HEK293 (cell line): ENCODE data around the gene KLF16.

Experiments used
- GFI1B ChIP-seq: fragments of 450-650 bp; formaldehyde crosslinking; IDR thresholded peaks from 2 replicates; pipeline ENCODE4 v1.5.1; 2016; ENCODE audit warnings: missing biosample characterization, missing genetic modification characterization
- KLF8 ChIP-seq: fragments of 450-650 bp; formaldehyde crosslinking; IDR thresholded peaks from 2 replicates; pipeline ENCODE4 v1.5.1; 2016; ENCODE audit warnings: missing biosample characterization, missing genetic modification characterization
- KLF9 ChIP-seq: fragments of 450-650 bp; formaldehyde crosslinking; IDR thresholded peaks from 2 replicates; pipeline ENCODE4 v1.5.1; 2016; ENCODE audit warnings: missing biosample characterization, missing genetic modification characterization, low read depth
- MZF1 ChIP-seq: fragments of 450-650 bp; formaldehyde crosslinking; IDR thresholded peaks from 2 replicates; pipeline ENCODE4 v1.5.1; 2017; ENCODE audit warnings: missing biosample characterization, missing genetic modification characterization, borderline replicate concordance
- OSR2 ChIP-seq: fragments of 450-650 bp; formaldehyde crosslinking; IDR thresholded peaks from 2 replicates; pipeline ENCODE4 v1.5.1; 2016; ENCODE audit warnings: missing biosample characterization, missing genetic modification characterization
- REPIN1 ChIP-seq: fragments of 450-650 bp; formaldehyde crosslinking; IDR thresholded peaks from 2 replicates; pipeline ENCODE4 v1.5.1; 2017; ENCODE audit warnings: missing biosample characterization, missing genetic modification characterization, low read depth
- SCRT2 ChIP-seq: fragments of 450-650 bp; formaldehyde crosslinking; IDR thresholded peaks from 2 replicates; pipeline ENCODE4 v1.5.1; 2016; ENCODE audit warnings: missing biosample characterization, missing genetic modification characterization
- SP3 ChIP-seq: fragments of 450-650 bp; formaldehyde crosslinking; IDR thresholded peaks from 2 replicates; pipeline ENCODE4 v1.5.1; 2016; ENCODE audit warnings: missing biosample characterization, missing genetic modification characterization
- YY2 ChIP-seq: fragments of 450-650 bp; formaldehyde crosslinking; IDR thresholded peaks from 2 replicates; pipeline ENCODE4 v1.5.1; 2016; ENCODE audit warnings: missing biosample characterization, missing genetic modification characterization
- ZBTB1 ChIP-seq: fragments of 450-650 bp; formaldehyde crosslinking; IDR thresholded peaks from 2 replicates; pipeline ENCODE4 v1.5.1; 2016; ENCODE audit warnings: missing biosample characterization, missing genetic modification characterization
- ZBTB17 ChIP-seq: fragments of 450-650 bp; formaldehyde crosslinking; IDR thresholded peaks from 2 replicates; pipeline ENCODE4 v1.5.1; 2016; ENCODE audit warnings: missing biosample characterization, missing genetic modification characterization
- ZNF112 ChIP-seq: fragments of 450-650 bp; formaldehyde crosslinking; IDR thresholded peaks from 2 replicates; pipeline ENCODE4 v1.5.0; 2017; ENCODE audit warnings: missing biosample characterization, missing genetic modification characterization
- ZNF121 ChIP-seq: fragments of 450-650 bp; formaldehyde crosslinking; IDR thresholded peaks from 2 replicates; pipeline ENCODE4 v1.5.1; 2016; ENCODE audit warnings: missing biosample characterization, missing genetic modification characterization
- ZNF140 ChIP-seq: fragments of 450-650 bp; formaldehyde crosslinking; IDR thresholded peaks from 2 replicates; pipeline ENCODE4 v1.5.1; 2016; ENCODE audit warnings: missing biosample characterization, missing genetic modification characterization
- ZNF221 ChIP-seq: fragments of 450-650 bp; formaldehyde crosslinking; IDR thresholded peaks from 2 replicates; pipeline ENCODE4 v1.5.1; 2017; ENCODE audit warnings: missing biosample characterization, missing genetic modification characterization, borderline replicate concordance
- ZNF24 ChIP-seq: fragments of 450-650 bp; formaldehyde crosslinking; IDR thresholded peaks from 2 replicates; pipeline ENCODE4 v1.5.1; 2016; ENCODE audit warnings: missing biosample characterization, missing genetic modification characterization
- ZNF248 ChIP-seq: fragments of 450-650 bp; formaldehyde crosslinking; IDR thresholded peaks from 2 replicates; pipeline ENCODE4 v1.5.1; 2017; ENCODE audit warnings: missing biosample characterization, missing genetic modification characterization
- ZNF335 ChIP-seq: fragments of 450-650 bp; formaldehyde crosslinking; conservative IDR thresholded peaks from 2 replicates; pipeline ENCODE4 v1.5.1; 2016; ENCODE audit warnings: missing biosample characterization, missing genetic modification characterization
- ZNF48 ChIP-seq: fragments of 450-650 bp; formaldehyde crosslinking; IDR thresholded peaks from 2 replicates; pipeline ENCODE4 v1.5.1; 2016; ENCODE audit warnings: missing biosample characterization, missing genetic modification characterization
- ZNF510 ChIP-seq: fragments of 450-650 bp; formaldehyde crosslinking; IDR thresholded peaks from 2 replicates; pipeline ENCODE4 v1.5.1; 2018; ENCODE audit warnings: mild to moderate bottlenecking, missing genetic modification characterization, missing biosample characterization; ENCODE audit not compliant: insufficient replicate concordance
- ZNF518A ChIP-seq: fragments of 450-650 bp; formaldehyde crosslinking; conservative IDR thresholded peaks from 2 replicates; pipeline ENCODE4 v1.5.1; 2016; ENCODE audit warnings: low read depth, missing biosample characterization, missing genetic modification characterization
- ZNF548 ChIP-seq: fragments of 450-650 bp; formaldehyde crosslinking; IDR thresholded peaks from 2 replicates; pipeline ENCODE4 v1.5.1; 2016; ENCODE audit warnings: missing biosample characterization, missing genetic modification characterization
- ZNF560 ChIP-seq: fragments of 450-650 bp; formaldehyde crosslinking; IDR thresholded peaks from 2 replicates; pipeline ENCODE4 v1.5.1; 2017; ENCODE audit warnings: missing biosample characterization, missing genetic modification characterization, borderline replicate concordance
- ZNF670 ChIP-seq: fragments of 450-650 bp; formaldehyde crosslinking; IDR thresholded peaks from 2 replicates; pipeline ENCODE4 v1.5.1; 2016; ENCODE audit warnings: missing biosample characterization, missing genetic modification characterization, low read depth
- ZNF707 ChIP-seq: fragments of 450-650 bp; formaldehyde crosslinking; IDR thresholded peaks from 2 replicates; pipeline ENCODE4 v1.5.1; 2016; ENCODE audit warnings: missing biosample characterization, missing genetic modification characterization
- ZNF791 ChIP-seq: fragments of 450-650 bp; formaldehyde crosslinking; IDR thresholded peaks from 2 replicates; pipeline ENCODE4 v1.5.1; 2016; ENCODE audit warnings: missing biosample characterization, missing genetic modification characterization
- TF ChIP-seq, protein P1 (sequence below): fragments of 450-650 bp; formaldehyde crosslinking; IDR thresholded peaks from 2 replicates; pipeline ENCODE4 v1.5.1; 2016; ENCODE audit warnings: missing biosample characterization, missing genetic modification characterization
- TF ChIP-seq, protein P2 (sequence below): fragments of 450-650 bp; formaldehyde crosslinking; IDR thresholded peaks from 2 replicates; pipeline ENCODE4 v1.5.1; 2017; ENCODE audit warnings: missing biosample characterization, missing genetic modification characterization
- TF ChIP-seq, protein P3 (sequence below): fragments of 450-650 bp; formaldehyde crosslinking; IDR thresholded peaks from 2 replicates; pipeline ENCODE4 v1.5.1; 2016; ENCODE audit warnings: missing biosample characterization, missing genetic modification characterization
- TF ChIP-seq, protein P4 (sequence below): fragments of 450-650 bp; formaldehyde crosslinking; IDR thresholded peaks from 2 replicates; pipeline ENCODE4 v1.5.1; 2016; ENCODE audit warnings: missing biosample characterization, missing genetic modification characterization, borderline replicate concordance

The KLF16 gene

DNA sequence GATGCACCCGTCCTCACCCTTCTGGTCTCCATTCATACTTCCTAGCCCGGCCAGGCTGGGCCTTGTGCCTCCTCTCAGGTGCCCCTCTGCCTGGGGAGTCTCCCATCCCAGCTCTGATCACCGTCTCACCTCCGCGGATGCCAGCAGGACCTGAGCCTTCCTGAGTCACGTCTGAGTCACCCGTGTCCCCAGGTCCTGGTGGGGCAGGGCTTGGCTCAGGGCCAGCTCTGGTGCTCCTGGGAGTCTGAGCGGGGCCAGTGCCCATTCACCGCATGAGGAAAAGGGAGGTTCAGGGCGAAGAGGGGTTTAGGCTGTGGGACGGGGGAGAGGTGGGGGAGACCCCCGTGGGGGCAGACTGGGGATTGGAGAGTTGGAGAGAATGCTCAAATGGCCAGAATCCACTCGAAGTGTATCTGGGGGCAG is 51.9 kb downstream of the KLF16 start (continued):
- TF ChIP-seq ZNF518A (tag by site-specific recombination) (no peak), OSR2 (no peak), ZNF791 (tag by site-specific recombination) (no peak), YY2 (no peak), KLF8 (tag by site-specific recombination) (peak; percentile 67; the same call in 1 of the 2 replicates), ZNF548 (tag by site-specific recombination) (no peak), MZF1 (tag by site-specific recombination) (no peak), REPIN1 (tag by site-specific recombination) (no peak), ZNF48 (tag by site-specific recombination) (no peak), ZNF670 (no peak), ZNF560 (tag by site-specific recombination) (no peak), ZBTB1 (tag by site-specific recombination) (no peak), SCRT2 (no peak), ZNF24 (tag by site-specific recombination) (no peak; the same call in 1 of the 2 replicates), ZBTB17 (tag by site-specific recombination) (no peak), ZNF112 (no peak), ZNF121 (tag by site-specific recombination) (no peak), GFI1B (tag by site-specific recombination) (no peak), ZNF707 (no peak), ZNF335 (tag by site-specific recombination) (peak; percentile 38), ZNF221 (tag by site-specific recombination) (no peak), ZNF140 (tag by site-specific recombination) (no peak), ZNF248 (tag by site-specific recombination) (no peak), KLF9 (tag by site-specific recombination) (no peak), SP3 (tag by site-specific recombination) (peak; percentile 33; the same call in 1 of the 2 replicates), ZNF510 (tag by site-specific recombination) (no peak)
- TF ChIP-seq, protein P1, sequence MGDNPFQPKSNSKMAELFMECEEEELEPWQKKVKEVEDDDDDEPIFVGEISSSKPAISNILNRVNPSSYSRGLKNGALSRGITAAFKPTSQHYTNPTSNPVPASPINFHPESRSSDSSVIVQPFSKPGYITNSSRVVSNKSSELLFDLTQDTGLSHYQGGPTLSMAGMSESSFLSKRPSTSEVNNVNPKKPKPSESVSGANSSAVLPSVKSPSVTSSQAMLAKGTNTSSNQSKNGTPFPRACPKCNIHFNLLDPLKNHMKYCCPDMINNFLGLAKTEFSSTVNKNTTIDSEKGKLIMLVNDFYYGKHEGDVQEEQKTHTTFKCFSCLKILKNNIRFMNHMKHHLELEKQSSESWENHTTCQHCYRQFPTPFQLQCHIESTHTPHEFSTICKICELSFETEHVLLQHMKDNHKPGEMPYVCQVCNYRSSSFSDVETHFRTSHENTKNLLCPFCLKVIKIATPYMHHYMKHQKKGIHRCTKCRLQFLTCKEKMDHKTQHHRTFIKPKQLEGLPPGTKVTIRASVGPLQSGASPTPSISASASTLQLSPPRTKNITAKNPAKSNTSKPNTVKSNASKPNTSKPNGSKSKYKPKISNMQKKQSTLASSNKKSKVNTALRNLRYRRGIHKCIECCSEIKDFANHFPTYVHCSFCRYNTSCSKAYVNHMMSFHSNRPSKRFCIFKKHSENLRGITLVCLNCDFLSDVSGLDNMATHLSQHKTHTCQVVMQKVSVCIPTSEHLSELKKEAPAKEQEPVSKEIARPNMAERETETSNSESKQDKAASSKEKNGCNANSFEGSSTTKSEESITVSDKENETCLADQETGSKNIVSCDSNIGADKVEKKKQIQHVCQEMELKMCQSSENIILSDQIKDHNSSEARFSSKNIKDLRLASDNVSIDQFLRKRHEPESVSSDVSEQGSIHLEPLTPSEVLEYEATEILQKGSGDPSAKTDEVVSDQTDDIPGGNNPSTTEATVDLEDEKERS (tag by site-specific recombination): no peak
- TF ChIP-seq, protein P2, sequence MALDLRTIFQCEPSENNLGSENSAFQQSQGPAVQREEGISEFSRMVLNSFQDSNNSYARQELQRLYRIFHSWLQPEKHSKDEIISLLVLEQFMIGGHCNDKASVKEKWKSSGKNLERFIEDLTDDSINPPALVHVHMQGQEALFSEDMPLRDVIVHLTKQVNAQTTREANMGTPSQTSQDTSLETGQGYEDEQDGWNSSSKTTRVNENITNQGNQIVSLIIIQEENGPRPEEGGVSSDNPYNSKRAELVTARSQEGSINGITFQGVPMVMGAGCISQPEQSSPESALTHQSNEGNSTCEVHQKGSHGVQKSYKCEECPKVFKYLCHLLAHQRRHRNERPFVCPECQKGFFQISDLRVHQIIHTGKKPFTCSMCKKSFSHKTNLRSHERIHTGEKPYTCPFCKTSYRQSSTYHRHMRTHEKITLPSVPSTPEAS (tag by site-specific recombination): no peak
- TF ChIP-seq, protein P3, sequence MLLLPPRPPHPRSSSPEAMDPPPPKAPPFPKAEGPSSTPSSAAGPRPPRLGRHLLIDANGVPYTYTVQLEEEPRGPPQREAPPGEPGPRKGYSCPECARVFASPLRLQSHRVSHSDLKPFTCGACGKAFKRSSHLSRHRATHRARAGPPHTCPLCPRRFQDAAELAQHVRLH (tag by site-specific recombination): no peak
- TF ChIP-seq, protein P4, sequence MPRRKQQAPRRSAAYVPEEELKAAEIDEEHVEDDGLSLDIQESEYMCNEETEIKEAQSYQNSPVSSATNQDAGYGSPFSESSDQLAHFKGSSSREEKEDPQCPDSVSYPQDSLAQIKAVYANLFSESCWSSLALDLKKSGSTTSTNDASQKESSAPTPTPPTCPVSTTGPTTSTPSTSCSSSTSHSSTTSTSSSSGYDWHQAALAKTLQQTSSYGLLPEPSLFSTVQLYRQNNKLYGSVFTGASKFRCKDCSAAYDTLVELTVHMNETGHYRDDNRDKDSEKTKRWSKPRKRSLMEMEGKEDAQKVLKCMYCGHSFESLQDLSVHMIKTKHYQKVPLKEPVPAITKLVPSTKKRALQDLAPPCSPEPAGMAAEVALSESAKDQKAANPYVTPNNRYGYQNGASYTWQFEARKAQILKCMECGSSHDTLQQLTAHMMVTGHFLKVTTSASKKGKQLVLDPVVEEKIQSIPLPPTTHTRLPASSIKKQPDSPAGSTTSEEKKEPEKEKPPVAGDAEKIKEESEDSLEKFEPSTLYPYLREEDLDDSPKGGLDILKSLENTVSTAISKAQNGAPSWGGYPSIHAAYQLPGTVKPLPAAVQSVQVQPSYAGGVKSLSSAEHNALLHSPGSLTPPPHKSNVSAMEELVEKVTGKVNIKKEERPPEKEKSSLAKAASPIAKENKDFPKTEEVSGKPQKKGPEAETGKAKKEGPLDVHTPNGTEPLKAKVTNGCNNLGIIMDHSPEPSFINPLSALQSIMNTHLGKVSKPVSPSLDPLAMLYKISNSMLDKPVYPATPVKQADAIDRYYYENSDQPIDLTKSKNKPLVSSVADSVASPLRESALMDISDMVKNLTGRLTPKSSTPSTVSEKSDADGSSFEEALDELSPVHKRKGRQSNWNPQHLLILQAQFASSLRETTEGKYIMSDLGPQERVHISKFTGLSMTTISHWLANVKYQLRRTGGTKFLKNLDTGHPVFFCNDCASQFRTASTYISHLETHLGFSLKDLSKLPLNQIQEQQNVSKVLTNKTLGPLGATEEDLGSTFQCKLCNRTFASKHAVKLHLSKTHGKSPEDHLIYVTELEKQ (tag by site-specific recombination): no peak
